NCI-H446 treated with DMSO at 0.1 percent for 48 hours (cell line): ENCODE measurements around the gene FAM156A.
"Not testable (repeated sequence)": the region's sequence is repeated elsewhere in the genome, so short reads cannot be mapped to it uniquely, and the experiment has no call there.

Experiments
- DNase-seq: peaks from one replicate; lab custom pipeline; 2025; lab: John Stamatoyannopoulos, UW

FAM156A gene

GRCh38 chrX:52966993-52967738, 8.8 kb upstream of the FAM156A start:
- DNase-seq, result not testable (repeated sequence)

GRCh38 chrX:52958961-52959360, 643 bp upstream of the FAM156A start:
- DNase-seq, result not testable (repeated sequence)

DNA sequence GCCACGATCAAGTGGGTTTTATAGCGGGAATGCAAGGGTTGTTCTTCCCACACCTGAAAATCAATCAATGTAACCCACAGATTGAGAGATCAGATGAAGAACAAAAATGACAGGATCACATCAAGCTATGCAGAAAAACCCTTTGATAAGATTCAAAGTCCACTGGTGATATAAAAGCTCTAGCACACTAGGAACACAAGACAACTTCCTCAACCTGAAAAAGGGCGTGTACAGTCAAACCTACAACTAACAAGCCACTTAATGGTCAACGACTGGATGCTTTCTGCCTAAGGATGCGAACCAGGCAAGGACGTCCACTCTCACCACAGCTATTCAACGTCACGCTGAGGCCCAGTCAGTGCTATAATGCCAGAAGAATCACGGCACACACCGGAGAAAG, 8.4 kb downstream of the FAM156A start:
- DNase-seq, result not testable (repeated sequence)

DNA sequence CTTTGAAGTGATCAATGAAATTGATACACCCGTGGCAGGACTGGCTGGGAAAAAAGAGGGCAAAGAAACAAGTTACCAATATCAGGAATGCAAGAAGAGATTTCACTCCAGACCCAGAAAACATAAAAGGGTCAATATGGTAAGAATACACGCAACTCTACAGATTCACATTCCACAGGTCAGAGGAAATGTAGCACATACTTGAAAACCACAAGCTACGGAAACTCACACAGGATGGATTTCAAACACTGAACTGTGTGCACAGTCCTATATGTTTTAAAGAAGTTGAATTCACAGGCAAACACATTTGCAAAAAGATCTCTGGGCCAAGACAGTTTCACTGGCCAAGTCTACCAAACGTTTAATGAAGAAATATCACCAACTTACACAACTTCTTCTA, 9.0 kb downstream of the FAM156A start:
- DNase-seq, result not testable (repeated sequence)

- DNase-seq, result not testable (repeated sequence)
Measured at GRCh38 chrX:52948265-52948664, 10.1 kb downstream of the FAM156A start.

DNA sequence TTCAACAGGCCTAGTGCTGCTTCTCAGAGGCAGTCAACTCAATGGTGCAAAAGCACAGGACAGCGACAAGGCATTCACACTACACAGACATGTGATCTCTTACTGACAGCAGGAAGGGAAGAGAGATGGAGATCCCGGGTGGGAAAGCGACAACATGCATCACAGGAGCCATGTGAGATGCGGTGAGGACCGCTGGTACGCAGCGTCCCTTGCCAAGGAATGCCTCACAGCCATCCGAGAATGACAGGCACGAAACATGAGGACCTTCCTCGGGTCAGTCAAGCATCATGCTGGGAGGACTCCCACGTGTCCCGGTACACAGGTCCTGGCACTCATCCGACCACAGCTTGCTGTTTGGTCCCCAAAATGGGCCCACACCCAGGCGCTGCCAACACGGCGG, 10.8 kb downstream of the FAM156A start:
- DNase-seq, result not testable (repeated sequence)

- not testable (repeated sequence) for DNase-seq
Measured at GRCh38 chrX:52945838-52946494, 12.4 kb downstream of the FAM156A start.

- not testable (repeated sequence) for DNase-seq
Measured at GRCh38 chrX:52941728-52942127, 16.6 kb downstream of the FAM156A start.

GRCh38 chrX:52940704-52941103, 17.6 kb downstream of the FAM156A start:
- not testable (repeated sequence) for DNase-seq

GRCh38 chrX:52935470-52935784, 22.9 kb downstream of the FAM156A start:
- DNase-seq, result not testable (repeated sequence)

- peak; percentile 84 for DNase-seq
Measured at GRCh38 chrX:52934704-52935469, 23.4 kb downstream of the FAM156A start.

- DNase-seq, result no peak
Measured at GRCh38 chrX:52933976-52934703, 24.2 kb downstream of the FAM156A start.

DNA sequence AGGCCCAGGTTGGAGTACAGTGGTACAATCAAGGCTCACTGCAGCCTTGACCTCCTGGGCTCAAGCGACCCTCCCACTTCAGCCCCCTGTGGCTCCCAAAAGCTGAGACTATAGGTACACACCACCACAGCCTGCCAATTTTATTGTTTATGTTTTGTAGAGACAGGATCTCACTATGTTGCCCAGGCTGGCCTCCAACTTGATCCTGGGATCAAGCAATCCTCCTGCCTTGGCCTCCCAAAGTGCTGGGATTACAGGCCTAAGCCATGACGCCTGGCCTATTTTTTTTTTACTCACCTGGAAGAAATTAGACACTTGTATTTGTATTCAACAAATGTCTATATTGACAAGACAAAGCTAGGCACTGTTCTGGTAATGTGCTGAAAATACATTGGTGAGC, 25.1 kb downstream of the FAM156A start:
- DNase-seq, result no peak

- DNase-seq, result not testable (repeated sequence)
Measured at GRCh38 chrX:52930214-52930613, 28.1 kb downstream of the FAM156A start.

- no peak for DNase-seq
Measured at GRCh38 chrX:52923781-52924241, 34.5 kb downstream of the FAM156A start.

GRCh38 chrX:52914704-52915103, 43.6 kb downstream of the FAM156A start:
- not testable (repeated sequence) for DNase-seq

GRCh38 chrX:52913681-52914080, 44.6 kb downstream of the FAM156A start:
- not testable (repeated sequence) for DNase-seq

DNA sequence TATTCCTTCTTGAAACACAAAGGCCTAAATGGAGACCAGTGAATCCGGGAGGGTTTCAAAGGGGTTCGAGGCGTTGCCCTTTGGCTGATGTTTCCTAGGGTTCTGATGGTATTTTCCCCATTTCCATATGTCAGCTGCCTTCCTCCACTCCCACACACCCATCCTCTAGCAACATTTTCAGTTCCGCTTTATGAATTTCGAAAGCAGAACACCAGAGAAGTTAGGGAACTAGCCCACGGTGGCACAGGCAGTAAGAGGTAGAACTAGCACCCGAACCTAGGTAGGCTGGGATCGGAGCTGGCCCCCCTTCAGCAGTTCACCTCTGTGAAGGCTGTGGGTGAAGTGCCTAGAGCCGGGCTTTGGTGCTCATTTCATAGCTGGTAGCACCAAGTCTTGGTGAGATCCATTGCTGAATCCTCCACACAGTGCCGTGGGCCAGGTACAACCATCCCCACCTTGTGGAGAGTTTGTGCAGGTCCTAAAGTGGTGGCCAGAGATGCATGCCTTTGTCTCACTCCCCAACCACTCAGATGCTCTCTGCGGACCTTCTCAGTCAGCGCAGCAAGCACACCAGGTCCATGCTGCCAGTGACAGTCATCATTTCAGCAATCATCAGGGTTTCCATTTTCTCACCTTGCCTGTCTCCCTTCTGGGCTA, 48.9 kb downstream of the FAM156A start:
- not testable (repeated sequence) for DNase-seq

DNA sequence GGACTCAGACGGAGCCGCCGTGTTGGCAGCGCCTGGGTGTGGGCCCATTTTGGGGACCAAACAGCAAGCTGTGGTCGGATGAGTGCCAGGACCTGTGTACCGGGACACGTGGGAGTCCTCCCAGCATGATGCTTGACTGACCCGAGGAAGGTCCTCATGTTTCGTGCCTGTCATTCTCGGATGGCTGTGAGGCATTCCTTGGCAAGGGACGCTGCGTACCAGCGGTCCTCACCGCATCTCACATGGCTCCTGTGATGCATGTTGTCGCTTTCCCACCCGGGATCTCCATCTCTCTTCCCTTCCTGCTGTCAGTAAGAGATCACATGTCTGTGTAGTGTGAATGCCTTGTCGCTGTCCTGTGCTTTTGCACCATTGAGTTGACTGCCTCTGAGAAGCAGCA, 50.4 kb downstream of the FAM156A start:
- not testable (repeated sequence) for DNase-seq

DNA sequence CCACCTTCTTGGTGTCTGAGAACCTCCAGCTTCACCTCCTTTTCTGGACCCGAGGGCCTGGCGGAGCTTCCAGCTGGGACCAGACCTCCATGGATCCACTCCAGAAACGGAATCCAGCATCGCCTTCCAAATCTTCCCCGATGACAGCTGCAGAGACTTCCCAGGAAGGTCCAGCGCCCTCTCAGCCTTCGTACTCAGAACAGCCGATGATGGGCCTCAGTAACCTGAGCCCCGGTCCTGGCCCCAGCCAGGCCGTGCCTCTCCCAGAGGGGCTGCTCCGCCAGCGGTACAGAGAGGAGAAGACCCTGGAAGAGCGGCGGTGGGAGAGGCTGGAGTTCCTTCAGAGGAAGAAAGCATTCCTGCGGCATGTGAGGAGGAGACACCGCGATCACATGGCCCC, 51.2 kb downstream of the FAM156A start:
- not testable (repeated sequence) for DNase-seq

DNA sequence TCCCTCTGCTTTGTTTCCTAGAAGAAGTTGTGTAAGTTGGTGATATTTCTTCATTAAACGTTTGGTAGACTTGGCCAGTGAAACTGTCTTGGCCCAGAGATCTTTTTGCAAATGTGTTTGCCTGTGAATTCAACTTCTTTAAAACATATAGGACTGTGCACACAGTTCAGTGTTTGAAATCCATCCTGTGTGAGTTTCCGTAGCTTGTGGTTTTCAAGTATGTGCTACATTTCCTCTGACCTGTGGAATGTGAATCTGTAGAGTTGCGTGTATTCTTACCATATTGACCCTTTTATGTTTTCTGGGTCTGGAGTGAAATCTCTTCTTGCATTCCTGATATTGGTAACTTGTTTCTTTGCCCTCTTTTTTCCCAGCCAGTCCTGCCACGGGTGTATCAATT, 52.2 kb downstream of the FAM156A start:
- DNase-seq, result not testable (repeated sequence)
